Measurements from ENCODE around the gene PLD5. TPM values are rescaled to one million over a fixed set of nuclear protein-coding genes. Genes with fewer than 3 reads are reported as not detected.

Gene PLD5
- total RNA-seq, 2 experiments from 2014 or later, result not detected

- H3K27ac Mint-ChIP-seq, result no peak overlapping the region
- H3K36me3 Mint-ChIP-seq (ENCODE audit: low read depth), result no peaks in the 10 kb centered on the region
- H3K4me3 Mint-ChIP-seq, result no peak overlapping the region
- POLR2A ChIA-PET, result no interaction called here
- H3K9me3 Mint-ChIP-seq (ENCODE audit: insufficient read depth), result no peaks in the 10 kb centered on the region
- peaks cover 2% of the 10 kb centered on the region for H3K27me3 Mint-ChIP-seq (ENCODE audit: low read depth)
- H3K4me1 Mint-ChIP-seq (ENCODE audit: low read depth), result no peaks in the 10 kb centered on the region
- CTCF ChIA-PET, result no interaction called here
- no peak for ATAC-seq
- no peak for DNase-seq
Observed at GRCh38 chr1:242056988-242057744, 467.3 kb downstream of the PLD5 start.

- H3K27ac Mint-ChIP-seq, result no peak overlapping the region
- H3K4me3 Mint-ChIP-seq, result no peak overlapping the region
- CTCF ChIA-PET, result no interaction called here
- no peak for DNase-seq
- peaks cover 2% of the 10 kb centered on the region for H3K27me3 Mint-ChIP-seq (ENCODE audit: low read depth)
- POLR2A ChIA-PET, result no interaction called here
- no peak for ATAC-seq
- no peaks in the 10 kb centered on the region for H3K4me1 Mint-ChIP-seq (ENCODE audit: low read depth)
- no peaks in the 10 kb centered on the region for H3K9me3 Mint-ChIP-seq (ENCODE audit: insufficient read depth)
- H3K36me3 Mint-ChIP-seq (ENCODE audit: low read depth), result no peaks in the 10 kb centered on the region
Observed at GRCh38 chr1:242055749-242056320, 468.7 kb downstream of the PLD5 start.

- Mint-ChIP-seq H3K27me3 (ENCODE audit: low read depth) (no peaks in the 10 kb centered on the region), H3K4me1 (ENCODE audit: low read depth) (no peaks in the 10 kb centered on the region), H3K9me3 (ENCODE audit: insufficient read depth) (no peaks in the 10 kb centered on the region), H3K27ac (no peak overlapping the region), H3K36me3 (ENCODE audit: low read depth) (no peaks in the 10 kb centered on the region), H3K4me3 (no peak overlapping the region)
- ChIA-PET POLR2A (no interaction called here), CTCF (no interaction called here)
- ATAC-seq (no peak), DNase-seq (no peak)
Observed at GRCh38 chr1:242043165-242043564, 481.3 kb downstream of the PLD5 start.

GRCh38 chr1:242034392-242034791, 490.1 kb downstream of the PLD5 start:
- POLR2A ChIA-PET, result no interaction called here
- Mint-ChIP-seq H3K4me3 (no peak overlapping the region), H3K9me3 (ENCODE audit: insufficient read depth) (no peaks in the 10 kb centered on the region), H3K4me1 (ENCODE audit: low read depth) (no peaks in the 10 kb centered on the region), H3K27ac (no peak overlapping the region), H3K36me3 (ENCODE audit: low read depth) (no peaks in the 10 kb centered on the region), H3K27me3 (ENCODE audit: low read depth) (no peaks in the 10 kb centered on the region)
- DNase-seq, result no peak
- no peak for ATAC-seq
- CTCF ChIA-PET, result no interaction called here

- Mint-ChIP-seq H3K27me3 (ENCODE audit: low read depth) (no peaks in the 10 kb centered on the region), H3K9me3 (ENCODE audit: insufficient read depth) (no peaks in the 10 kb centered on the region), H3K27ac (no peak overlapping the region), H3K36me3 (ENCODE audit: low read depth) (no peaks in the 10 kb centered on the region), H3K4me3 (no peak overlapping the region), H3K4me1 (ENCODE audit: low read depth) (no peaks in the 10 kb centered on the region)
- ATAC-seq, result no peak
- ChIA-PET CTCF (no interaction called here), POLR2A (no interaction called here)
- no peak for DNase-seq
Observed at GRCh38 chr1:242033447-242033846, 491.1 kb downstream of the PLD5 start.
